ENCODE results near the gene RALGAPA2.

RALGAPA2 gene

GRCh38 chr20:20497242-20497978 is 215.0 kb downstream of the RALGAPA2 start:
- no peak for DNase-seq (ENCODE audit: low read depth)

GRCh38 chr20:20495729-20496503 is 216.5 kb downstream of the RALGAPA2 start:
- DNase-seq (ENCODE audit: low read depth): no peak

GRCh38 chr20:20493701-20494100 is 218.7 kb downstream of the RALGAPA2 start:
- DNase-seq (ENCODE audit: low read depth): no peak

GRCh38 chr20:20492521-20493332 is 219.7 kb downstream of the RALGAPA2 start:
- no peak for DNase-seq (ENCODE audit: low read depth)

- DNase-seq (ENCODE audit: low read depth): no peak
These were observed 220.6 kb downstream of the RALGAPA2 start for GRCh38 chr20:20491784-20492264.

- DNase-seq (ENCODE audit: low read depth): no peak
These were observed 221.2 kb downstream of the RALGAPA2 start for GRCh38 chr20:20491110-20491783.

GRCh38 chr20:20490673-20491072 is 221.8 kb downstream of the RALGAPA2 start:
- no peak for DNase-seq (ENCODE audit: low read depth)

GRCh38 chr20:20489648-20490341 is 222.6 kb downstream of the RALGAPA2 start:
- no peak for DNase-seq (ENCODE audit: low read depth)

- DNase-seq (ENCODE audit: low read depth): no peak
These were observed 223.4 kb downstream of the RALGAPA2 start for GRCh38 chr20:20489054-20489453.

GRCh38 chr20:20488388-20488787 is 224.1 kb downstream of the RALGAPA2 start:
- no peak for DNase-seq (ENCODE audit: low read depth)

- no peak for DNase-seq (ENCODE audit: low read depth)
These were observed 224.6 kb downstream of the RALGAPA2 start for GRCh38 chr20:20487811-20488210.

- no peak for DNase-seq (ENCODE audit: low read depth)
These were observed 229.1 kb downstream of the RALGAPA2 start for GRCh38 chr20:20483328-20483727.

- no peak for DNase-seq (ENCODE audit: low read depth)
These were observed 230.0 kb downstream of the RALGAPA2 start for GRCh38 chr20:20482453-20482852.

GRCh38 chr20:20480689-20481088 is 231.8 kb downstream of the RALGAPA2 start:
- no peak for DNase-seq (ENCODE audit: low read depth)

- DNase-seq (ENCODE audit: low read depth): no peak
These were observed 232.3 kb downstream of the RALGAPA2 start for GRCh38 chr20:20480126-20480525.

GRCh38 chr20:20477444-20478041 is 234.9 kb downstream of the RALGAPA2 start:
- DNase-seq (ENCODE audit: low read depth): no peak

- DNase-seq (ENCODE audit: low read depth): no peak
These were observed 235.9 kb downstream of the RALGAPA2 start for GRCh38 chr20:20476504-20476903.

GRCh38 chr20:20473657-20474056 is 238.8 kb downstream of the RALGAPA2 start:
- DNase-seq (ENCODE audit: low read depth): no peak

GRCh38 chr20:20472684-20473274 is 239.7 kb downstream of the RALGAPA2 start:
- no peak for DNase-seq (ENCODE audit: low read depth)

GRCh38 chr20:20466341-20466879 is 246.0 kb downstream of the RALGAPA2 start:
- no peak for DNase-seq (ENCODE audit: low read depth)
